Stimulated activated CD4-positive, alpha-beta T cell treated with anti-CD3 and anti-CD28 coated beads, Interleukin-15, amount 100 ng/mL, for 48 hours (primary cell): ENCODE measurements around the gene RNF114.
"Not testable (repeated sequence)": the region's sequence is repeated elsewhere in the genome, so short reads cannot be mapped to it uniquely, and the experiment has no call there.

Experiments
- DNase-seq, 2 donors: peaks; one replicate each; pipeline ENCODE4 v3.0.0-alpha.2; 2020; ENCODE audit warnings: low read depth in 2 of 2

Gene RNF114, protein sequence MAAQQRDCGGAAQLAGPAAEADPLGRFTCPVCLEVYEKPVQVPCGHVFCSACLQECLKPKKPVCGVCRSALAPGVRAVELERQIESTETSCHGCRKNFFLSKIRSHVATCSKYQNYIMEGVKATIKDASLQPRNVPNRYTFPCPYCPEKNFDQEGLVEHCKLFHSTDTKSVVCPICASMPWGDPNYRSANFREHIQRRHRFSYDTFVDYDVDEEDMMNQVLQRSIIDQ

DNA sequence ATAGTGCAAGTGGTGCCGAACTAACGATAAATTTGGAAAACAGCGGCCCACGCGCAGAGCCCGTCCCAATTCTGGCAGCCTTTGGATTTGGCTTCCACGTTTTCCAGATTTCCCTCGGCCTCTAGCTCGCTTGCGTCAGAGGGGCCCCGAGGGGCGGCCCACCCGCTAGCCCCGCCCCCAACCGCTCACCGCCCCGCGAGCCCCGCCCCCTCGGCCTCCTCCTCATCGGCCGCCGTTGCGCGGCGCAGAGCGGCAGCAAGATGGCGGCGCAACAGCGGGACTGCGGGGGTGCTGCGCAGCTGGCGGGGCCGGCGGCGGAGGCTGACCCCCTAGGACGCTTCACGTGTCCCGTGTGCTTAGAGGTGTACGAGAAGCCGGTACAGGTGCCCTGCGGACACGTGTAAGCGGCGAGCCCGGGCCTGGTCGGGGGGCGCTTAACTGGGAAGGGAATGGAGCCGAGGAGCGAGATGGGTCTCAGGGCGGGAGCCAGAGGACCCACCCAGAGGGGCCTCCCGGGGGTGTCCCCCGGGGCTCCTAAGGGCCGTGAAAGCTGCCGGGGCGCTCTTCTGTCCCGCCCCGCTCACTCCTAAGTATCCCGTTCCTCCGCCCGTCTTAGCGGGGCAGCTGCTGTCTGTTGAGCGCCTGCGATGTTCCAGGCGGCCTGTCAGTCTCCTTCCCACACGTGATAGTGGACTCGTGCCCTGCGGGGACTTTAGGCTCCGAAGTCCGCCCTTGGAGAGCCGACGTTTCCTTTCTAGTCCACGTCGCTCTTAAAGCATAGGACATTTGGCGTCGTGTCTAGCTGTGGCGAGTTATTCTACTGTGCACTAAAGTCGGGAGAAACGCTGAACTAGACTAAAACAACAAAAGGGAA, at the start of gene RNF114:
RNF114 (plus strand) TSS at position 245 of the 874 bp plus-strand sequence; CDS start at position 261, 16 bp downstream.
- DNase-seq = peak; percentile 79 to 89

DNA sequence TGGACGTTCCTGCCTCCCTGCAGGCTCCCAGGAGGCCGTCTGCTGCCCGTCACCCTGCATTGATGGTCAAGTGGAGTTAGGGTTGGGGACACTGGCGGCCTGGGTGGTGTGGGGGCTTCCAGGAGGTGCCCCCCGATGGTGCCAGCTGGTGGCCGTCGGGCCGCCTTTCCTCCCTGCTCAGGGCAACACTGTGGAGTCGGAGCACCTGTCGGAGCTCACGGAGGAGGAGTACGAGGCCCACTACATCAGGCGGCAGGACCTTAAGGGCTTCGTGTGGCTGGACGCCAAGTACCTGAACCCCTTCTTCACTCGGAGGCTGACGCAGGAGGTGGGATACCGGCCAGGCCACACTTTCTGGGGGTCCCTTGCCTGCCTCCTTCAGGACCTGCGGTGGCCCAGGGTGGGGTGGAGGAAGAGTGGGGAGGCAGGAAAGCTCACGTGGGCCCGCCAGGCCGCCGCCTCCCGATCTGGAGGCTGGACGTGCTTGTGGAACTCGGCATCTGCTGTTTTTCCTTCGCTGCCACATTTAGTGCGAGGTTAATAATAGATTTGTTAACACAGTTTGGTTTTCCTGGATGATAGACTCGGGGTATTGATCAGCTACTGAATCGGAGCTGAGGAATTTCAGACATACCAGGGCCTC, 49.5 kb upstream of the RNF114 start:
- DNase-seq = no peak

GRCh38 chr20:49887251-49888211, 48.7 kb upstream of the RNF114 start:
- DNase-seq = no peak

- DNase-seq = peak; percentile 17 to 38
Observed at GRCh38 chr20:49888212-49889000, 47.8 kb upstream of the RNF114 start.

GRCh38 chr20:49889001-49889934, 46.9 kb upstream of the RNF114 start:
- DNase-seq = no peak

GRCh38 chr20:49889935-49890333, 46.3 kb upstream of the RNF114 start:
- DNase-seq = no peak

GRCh38 chr20:49890471-49891361, 45.5 kb upstream of the RNF114 start:
- DNase-seq = no peak

GRCh38 chr20:49891476-49892110, 44.6 kb upstream of the RNF114 start:
- no peak for DNase-seq

GRCh38 chr20:49892260-49892659, 43.9 kb upstream of the RNF114 start:
- DNase-seq = no peak

DNA sequence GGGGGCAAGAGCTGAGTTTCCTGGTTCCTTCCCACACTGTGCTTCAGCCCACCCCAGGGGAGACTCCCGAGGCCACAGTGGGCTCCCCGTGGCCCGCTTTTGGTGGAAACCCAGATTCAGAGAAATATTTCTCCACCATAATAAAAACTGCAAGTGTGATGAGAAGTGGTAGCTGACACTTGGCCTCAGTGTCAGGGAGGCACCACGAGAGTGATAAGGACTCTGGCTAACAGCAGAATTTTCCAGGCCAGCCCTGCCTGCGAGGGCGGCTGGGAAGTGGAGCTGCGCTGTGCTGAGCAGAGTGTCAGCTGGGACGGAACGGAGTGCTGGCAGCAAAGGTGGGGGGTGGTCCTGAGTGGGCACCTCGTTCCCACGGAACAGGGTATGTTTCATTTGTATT, 43.4 kb upstream of the RNF114 start:
- DNase-seq = no peak

- DNase-seq = peak; percentile 34 to 37
Observed at GRCh38 chr20:49893242-49894072, 42.7 kb upstream of the RNF114 start.

- DNase-seq = peak in 1 of 2 donors; percentile 37
Observed at GRCh38 chr20:49894073-49894470, 42.1 kb upstream of the RNF114 start.

GRCh38 chr20:49895474-49896093, 40.6 kb upstream of the RNF114 start:
- not testable (repeated sequence) for DNase-seq

GRCh38 chr20:49896204-49896603, 40.0 kb upstream of the RNF114 start:
- DNase-seq = no peak

DNA sequence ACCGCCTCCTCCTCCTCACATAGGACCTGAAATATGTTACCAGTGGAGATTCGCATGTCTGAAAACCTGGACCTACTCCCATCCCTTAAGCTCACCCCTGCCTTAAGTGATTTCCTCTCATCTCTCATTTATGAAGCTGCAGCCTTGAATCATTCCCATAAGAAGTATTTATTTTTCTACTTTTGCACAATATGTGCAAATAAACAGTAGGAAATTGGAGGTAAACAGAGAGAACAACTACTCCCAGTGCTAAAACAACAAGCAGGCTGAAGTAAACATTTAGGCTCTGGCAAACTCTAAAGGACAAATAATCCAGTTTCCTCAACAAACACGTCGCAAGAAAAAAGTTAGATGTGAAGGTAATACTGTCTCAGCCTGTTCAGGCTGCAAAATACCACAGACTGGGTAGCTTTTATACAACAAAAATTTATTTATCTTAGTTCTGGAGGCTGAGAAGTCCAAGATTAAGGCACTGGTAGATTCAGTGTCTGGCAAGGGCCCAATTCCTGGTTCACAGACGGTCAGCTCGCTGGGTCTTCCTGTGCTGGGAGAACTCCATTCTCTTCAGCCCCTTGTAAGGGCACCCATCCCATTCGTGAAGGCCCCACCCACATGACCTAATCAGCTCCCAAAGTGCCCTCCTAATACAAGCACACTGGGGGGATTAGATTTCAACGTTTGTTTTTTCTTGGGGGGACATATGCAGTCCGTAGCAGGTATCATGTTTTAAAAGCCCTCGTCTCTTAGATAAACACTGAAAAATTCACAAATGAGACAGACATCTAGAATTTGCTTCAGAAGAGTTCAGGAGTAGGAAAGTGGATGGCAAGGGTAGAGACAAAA, 36.4 kb upstream of the RNF114 start:
- no peak for DNase-seq

GRCh38 chr20:49901588-49901987, 34.6 kb upstream of the RNF114 start:
- no peak for DNase-seq
